Neural cell (in vitro differentiated cells): ENCODE results near the gene GANAB. TPM values are rescaled to one million over a fixed set of nuclear protein-coding genes. Genes with fewer than 3 reads are reported as not detected.

Experiments
- H2AFZ ChIP-seq: fragments of 200-600, 300-800 bp; sonication (generic), shearing (Covaris generic); 2 replicates; pipeline ENCODE4 v1.6.0; 2014; ENCODE audit warnings: low read depth, mild to moderate bottlenecking, antibody characterized with exemption, low read length, moderate library complexity
- H3F3A ChIP-seq: fragments of 200-600 bp; shearing (Covaris generic); 2 replicates; pipeline ENCODE4 v1.6.1; 2016; ENCODE audit warnings: mild to moderate bottlenecking, moderate library complexity, mixed read lengths, antibody characterized with exemption, low read length; ENCODE audit not compliant: insufficient read depth, poor library complexity, severe bottlenecking
- H3K27ac ChIP-seq: fragments of 200-600, 300-800 bp; sonication (generic), shearing (Covaris generic); 2 replicates; pipeline ENCODE4 v1.5.1; 2014; ENCODE audit warnings: mild to moderate bottlenecking, low read length, moderate library complexity
- H3K27me3 ChIP-seq: fragments of 300-800, 200-600 bp; sonication (generic), shearing (Covaris generic); 2 replicates; pipeline ENCODE4 v1.6.0; 2014; ENCODE audit warnings: mild to moderate bottlenecking, low read depth, low read length, moderate library complexity; ENCODE audit not compliant: insufficient read depth
- H3K36me3 ChIP-seq: fragments of 300-800, 200-600 bp; sonication (generic), shearing (Covaris generic); 2 replicates; pipeline ENCODE4 v1.5.1; 2014; ENCODE audit warnings: mild to moderate bottlenecking, antibody characterized with exemption, low read length, moderate library complexity; ENCODE audit not compliant: insufficient read depth
- H3K4me2 ChIP-seq: fragments of 300-800, 200-600 bp; sonication (generic), shearing (Covaris generic); 2 replicates; pipeline ENCODE4 v1.6.0; 2014; ENCODE audit warnings: mild to moderate bottlenecking, low read length
- H3K4me3 ChIP-seq: fragments of 300-800, 200-600 bp; sonication (generic), shearing (Covaris generic); 2 replicates; pipeline ENCODE4 v1.5.1; 2014; ENCODE audit warnings: mild to moderate bottlenecking, low read length, moderate library complexity
- H3K79me2 ChIP-seq: fragments of 200-600 bp; shearing (Covaris generic); replicated peaks from 2 replicates; pipeline ENCODE4 v1.6.0; 2014; ENCODE audit warnings: mild to moderate bottlenecking, low read length, moderate library complexity; ENCODE audit not compliant: insufficient read depth
- H3K9ac ChIP-seq: fragments of 300-800, 200-600 bp; sonication (generic), shearing (Covaris generic); 2 replicates; pipeline ENCODE4 v1.6.1; 2016; ENCODE audit warnings: mild to moderate bottlenecking, low read length, mixed read lengths
- H3K9me2 ChIP-seq: fragments of 200-600 bp; shearing (Covaris generic); 2 replicates; pipeline ENCODE4 v1.6.1; 2016; ENCODE audit warnings: mild to moderate bottlenecking, low read length, mixed read lengths; ENCODE audit not compliant: insufficient read depth
- H3K9me3 ChIP-seq: fragments of 200-600, 300-800 bp; sonication (generic), shearing (Covaris generic); 2 replicates; pipeline ENCODE4 v1.6.1; 2016; ENCODE audit warnings: mild to moderate bottlenecking, mixed run types, low read length, moderate library complexity, mixed read lengths
- H4K20me1 ChIP-seq: fragments of 200-600 bp; shearing (Covaris generic); 2 replicates; pipeline ENCODE4 v1.6.1; 2016; ENCODE audit warnings: mild to moderate bottlenecking, mixed run types; ENCODE audit not compliant: insufficient read depth
- EP300 ChIP-seq: fragments of 450-650 bp; conservative IDR thresholded peaks from 2 replicates; pipeline ENCODE4 v1.6.1; 2014; ENCODE audit warnings: antibody characterized with exemption, mild to moderate bottlenecking, moderate library complexity; ENCODE audit not compliant: poor library complexity, severe bottlenecking
- EZH2 ChIP-seq: fragments of 200-600, 300-800 bp; shearing (Covaris generic), sonication (generic); IDR thresholded peaks from 2 replicates; pipeline ENCODE4 v1.6.1; 2014; ENCODE audit warnings: antibody characterized with exemption, low read length, borderline replicate concordance, mild to moderate bottlenecking; ENCODE audit not compliant: insufficient read depth, poor library complexity, severe bottlenecking
- MXI1 ChIP-seq: fragments of 450-650 bp; conservative IDR thresholded peaks from 2 replicates; pipeline ENCODE4 v1.6.1; 2014; ENCODE audit warnings: antibody characterized with exemption, mild to moderate bottlenecking; ENCODE audit not compliant: poor library complexity, severe bottlenecking
- POLR2AphosphoS5 ChIP-seq: IDR thresholded peaks from 2 replicates; pipeline ENCODE4 v1.6.1; 2012
- RAD21 ChIP-seq: fragments of 450-650 bp; conservative IDR thresholded peaks from 2 replicates; pipeline ENCODE4 v1.6.1; 2014; ENCODE audit warnings: antibody characterized with exemption, mild to moderate bottlenecking, moderate library complexity
- SMC3 ChIP-seq: fragments of 450-650 bp; conservative IDR thresholded peaks from 2 replicates; pipeline ENCODE4 v1.6.1; 2014; ENCODE audit warnings: antibody characterized with exemption, mild to moderate bottlenecking, moderate library complexity; ENCODE audit not compliant: poor library complexity
- TAF1 ChIP-seq: IDR thresholded peaks from 2 replicates; pipeline ENCODE4 v1.6.1; 2012; ENCODE audit warnings: low read depth
- polyA plus RNA-seq: library from polyadenylated mRNA; depleted of rRNA; stranded (reverse); fragments of >200 nt; gene quantifications from 2 replicates; pipeline ENCODE4 v1.2.3, GENCODE V29; 2014
- TF ChIP-seq, protein P1 (sequence below): IDR thresholded peaks from 2 replicates; pipeline ENCODE4 v1.6.1; 2012; ENCODE audit warnings: borderline replicate concordance
- TF ChIP-seq, protein P2 (sequence below): fragments of 450-650 bp; IDR thresholded peaks from 2 replicates; pipeline ENCODE4 v1.5.1; 2014; ENCODE audit warnings: antibody characterized with exemption, mild to moderate bottlenecking, moderate library complexity; ENCODE audit not compliant: poor library complexity, severe bottlenecking

Gene GANAB
- polyA plus RNA-seq, 1 donor from 2014 or later: 62.7 TPM

GRCh38 chr11:62667460-62667859 is 21.0 kb upstream of the GANAB start:
- Histone ChIP-seq H3K27ac (no peak overlapping the region), H3K36me3 (no peaks in the 10 kb centered on the region), H3K79me2 (peaks cover 10% of the 10 kb centered on the region), H3K9me2 (no peaks in the 10 kb centered on the region), H3K27me3 (no peaks in the 10 kb centered on the region), H3K4me2 (no peak overlapping the region), H2AFZ (no peak overlapping the region), H3K4me3 (no peak overlapping the region), H3K9ac (no peak overlapping the region), H3F3A (no peaks in the 10 kb centered on the region), H4K20me1 (no peaks in the 10 kb centered on the region), H3K9me3 (no peaks in the 10 kb centered on the region)
- no peak for TF ChIP-seq EP300
- TF ChIP-seq, protein P1, sequence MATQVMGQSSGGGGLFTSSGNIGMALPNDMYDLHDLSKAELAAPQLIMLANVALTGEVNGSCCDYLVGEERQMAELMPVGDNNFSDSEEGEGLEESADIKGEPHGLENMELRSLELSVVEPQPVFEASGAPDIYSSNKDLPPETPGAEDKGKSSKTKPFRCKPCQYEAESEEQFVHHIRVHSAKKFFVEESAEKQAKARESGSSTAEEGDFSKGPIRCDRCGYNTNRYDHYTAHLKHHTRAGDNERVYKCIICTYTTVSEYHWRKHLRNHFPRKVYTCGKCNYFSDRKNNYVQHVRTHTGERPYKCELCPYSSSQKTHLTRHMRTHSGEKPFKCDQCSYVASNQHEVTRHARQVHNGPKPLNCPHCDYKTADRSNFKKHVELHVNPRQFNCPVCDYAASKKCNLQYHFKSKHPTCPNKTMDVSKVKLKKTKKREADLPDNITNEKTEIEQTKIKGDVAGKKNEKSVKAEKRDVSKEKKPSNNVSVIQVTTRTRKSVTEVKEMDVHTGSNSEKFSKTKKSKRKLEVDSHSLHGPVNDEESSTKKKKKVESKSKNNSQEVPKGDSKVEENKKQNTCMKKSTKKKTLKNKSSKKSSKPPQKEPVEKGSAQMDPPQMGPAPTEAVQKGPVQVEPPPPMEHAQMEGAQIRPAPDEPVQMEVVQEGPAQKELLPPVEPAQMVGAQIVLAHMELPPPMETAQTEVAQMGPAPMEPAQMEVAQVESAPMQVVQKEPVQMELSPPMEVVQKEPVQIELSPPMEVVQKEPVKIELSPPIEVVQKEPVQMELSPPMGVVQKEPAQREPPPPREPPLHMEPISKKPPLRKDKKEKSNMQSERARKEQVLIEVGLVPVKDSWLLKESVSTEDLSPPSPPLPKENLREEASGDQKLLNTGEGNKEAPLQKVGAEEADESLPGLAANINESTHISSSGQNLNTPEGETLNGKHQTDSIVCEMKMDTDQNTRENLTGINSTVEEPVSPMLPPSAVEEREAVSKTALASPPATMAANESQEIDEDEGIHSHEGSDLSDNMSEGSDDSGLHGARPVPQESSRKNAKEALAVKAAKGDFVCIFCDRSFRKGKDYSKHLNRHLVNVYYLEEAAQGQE: no peak
- no peak for TF ChIP-seq POLR2AphosphoS5
- no peak for TF ChIP-seq SMC3
- TF ChIP-seq, protein P2, sequence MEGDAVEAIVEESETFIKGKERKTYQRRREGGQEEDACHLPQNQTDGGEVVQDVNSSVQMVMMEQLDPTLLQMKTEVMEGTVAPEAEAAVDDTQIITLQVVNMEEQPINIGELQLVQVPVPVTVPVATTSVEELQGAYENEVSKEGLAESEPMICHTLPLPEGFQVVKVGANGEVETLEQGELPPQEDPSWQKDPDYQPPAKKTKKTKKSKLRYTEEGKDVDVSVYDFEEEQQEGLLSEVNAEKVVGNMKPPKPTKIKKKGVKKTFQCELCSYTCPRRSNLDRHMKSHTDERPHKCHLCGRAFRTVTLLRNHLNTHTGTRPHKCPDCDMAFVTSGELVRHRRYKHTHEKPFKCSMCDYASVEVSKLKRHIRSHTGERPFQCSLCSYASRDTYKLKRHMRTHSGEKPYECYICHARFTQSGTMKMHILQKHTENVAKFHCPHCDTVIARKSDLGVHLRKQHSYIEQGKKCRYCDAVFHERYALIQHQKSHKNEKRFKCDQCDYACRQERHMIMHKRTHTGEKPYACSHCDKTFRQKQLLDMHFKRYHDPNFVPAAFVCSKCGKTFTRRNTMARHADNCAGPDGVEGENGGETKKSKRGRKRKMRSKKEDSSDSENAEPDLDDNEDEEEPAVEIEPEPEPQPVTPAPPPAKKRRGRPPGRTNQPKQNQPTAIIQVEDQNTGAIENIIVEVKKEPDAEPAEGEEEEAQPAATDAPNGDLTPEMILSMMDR: no peak
- TF ChIP-seq TAF1: no peak
- TF ChIP-seq RAD21: no peak
- TF ChIP-seq EZH2: no peak
- no peak for TF ChIP-seq MXI1

GRCh38 chr11:62666259-62666926 is 20.0 kb upstream of the GANAB start:
- no peaks in the 10 kb centered on the region for H3K27me3 ChIP-seq
- H3K27ac ChIP-seq: peak overlapping the region; percentile 95
- H3K79me2 ChIP-seq: peaks cover 10% of the 10 kb centered on the region
- peak overlapping the region; percentile 78 for H3K4me2 ChIP-seq
- H3K9ac ChIP-seq: peak overlapping the region; percentile 96
- TF ChIP-seq SMC3: no peak
- no peak for TF ChIP-seq EP300
- TF ChIP-seq, protein P1: no peak
- TF ChIP-seq MXI1: no peak
- TF ChIP-seq EZH2: no peak
- no peak for TF ChIP-seq RAD21
- no peak for TF ChIP-seq POLR2AphosphoS5
- TF ChIP-seq, protein P2: no peak
- peak overlapping the region; percentile 95 for H3K4me3 ChIP-seq
- H3K9me3 ChIP-seq: no peaks in the 10 kb centered on the region
- no peak overlapping the region for H2AFZ ChIP-seq
- H3F3A ChIP-seq: no peaks in the 10 kb centered on the region
- H3K36me3 ChIP-seq: no peaks in the 10 kb centered on the region
- H3K9me2 ChIP-seq: no peaks in the 10 kb centered on the region
- H4K20me1 ChIP-seq: no peaks in the 10 kb centered on the region
